Esophagus muscularis mucosa (tissue), 4 donors: ENCODE results near the gene PHC2. TPM values are rescaled to one million over a fixed set of nuclear protein-coding genes. Genes with fewer than 3 reads are reported as not detected.

Source experiments
- DNase-seq: peaks from one replicate; pipeline ENCODE4 v3.0.0-alpha.2; 2017; ENCODE audit errors: extremely low spot score
- H3K27ac ChIP-seq, 4 donors: fragments of 200-600 bp; sonication (generic); replicated peaks in 1 of 4; 1 replicate in 3 of 4; 2 replicates in 1 of 4; pipeline ENCODE4 v1.5.1; 2016 to 2019; ENCODE audit warnings: mild to moderate bottlenecking in 1 of 4
- H3K27me3 ChIP-seq, 4 donors: fragments of 200-600 bp; sonication (generic); one replicate each; pipeline versions ENCODE4 v1.5.1 to v1.6.0; 2016 to 2019
- H3K36me3 ChIP-seq, 4 donors: fragments of 200-600 bp; sonication (generic); one replicate each; pipeline ENCODE4 v1.5.1; 2016 to 2019
- H3K4me1 ChIP-seq, 4 donors: fragments of 200-600 bp; sonication (generic); one replicate each; pipeline ENCODE4 v1.5.1; 2016 to 2019
- H3K4me3 ChIP-seq, 4 donors: fragments of 200-600 bp; sonication (generic); 1 replicate in 2 of 4; 2 replicates in 2 of 4; pipeline ENCODE4 v1.5.1; 2016 to 2019; ENCODE audit warnings: mild to moderate bottlenecking in 4 of 4, moderate library complexity in 1 of 4
- H3K9me3 ChIP-seq, 4 donors: fragments of 200-600 bp; sonication (generic); 1 replicate in 3 of 4; 2 replicates in 1 of 4; pipeline ENCODE4 v1.5.1; 2016 to 2019
- EP300 ChIP-seq: sonication (generic); formaldehyde crosslinking; IDR thresholded peaks from one replicate; pipeline ENCODE4 v1.6.1; 2017; ENCODE audit warnings: antibody characterized with exemption
- POLR2A ChIP-seq: fragments of 450-650 bp; IDR thresholded peaks from one replicate; pipeline ENCODE4 v1.6.1; 2017; ENCODE audit warnings: antibody characterized with exemption, moderate library complexity, mild to moderate bottlenecking, low read depth
- POLR2AphosphoS5 ChIP-seq, 2 donors: sonication (generic); formaldehyde crosslinking; IDR thresholded peaks; one replicate each; pipeline ENCODE4 v1.6.1; 2017; ENCODE audit warnings: antibody characterized with exemption in 2 of 2
- WGBS: methylation state at CpG from one replicate; pipeline ENCODE4 v1.1.5; 2018; 5-methylcytosine and 5-hydroxymethylcytosine counted together
- intact Hi-C: fragments of 100-400 bp; cut with DNase I; formaldehyde crosslinking; loops from one replicate; pipeline ENCODE4 v1.15.1; 2023
- total RNA-seq, 4 donors: library from RNA; depleted of rRNA; stranded (reverse); fragments of >200 nt; gene quantifications; one replicate each; pipeline versions ENCODE4 v1.1.0 to v1.2.1, GENCODE V29; 2016
- TF ChIP-seq, protein P1 (sequence below), 3 experiments: fragments of 200-600 bp in 2 of 3; fragments of 450-650 bp in 1 of 3; sonication (generic) in 2 of 3; IDR thresholded peaks; one replicate each; pipeline ENCODE4 v1.5.1; 2017 to 2019; ENCODE audit warnings: antibody characterized with exemption in 3 of 3, mild to moderate bottlenecking in 2 of 3, moderate library complexity in 1 of 3

Gene PHC2
- total RNA-seq, 4 donors from 2014 or later: 104 to 274 (median 201) TPM

DNA sequence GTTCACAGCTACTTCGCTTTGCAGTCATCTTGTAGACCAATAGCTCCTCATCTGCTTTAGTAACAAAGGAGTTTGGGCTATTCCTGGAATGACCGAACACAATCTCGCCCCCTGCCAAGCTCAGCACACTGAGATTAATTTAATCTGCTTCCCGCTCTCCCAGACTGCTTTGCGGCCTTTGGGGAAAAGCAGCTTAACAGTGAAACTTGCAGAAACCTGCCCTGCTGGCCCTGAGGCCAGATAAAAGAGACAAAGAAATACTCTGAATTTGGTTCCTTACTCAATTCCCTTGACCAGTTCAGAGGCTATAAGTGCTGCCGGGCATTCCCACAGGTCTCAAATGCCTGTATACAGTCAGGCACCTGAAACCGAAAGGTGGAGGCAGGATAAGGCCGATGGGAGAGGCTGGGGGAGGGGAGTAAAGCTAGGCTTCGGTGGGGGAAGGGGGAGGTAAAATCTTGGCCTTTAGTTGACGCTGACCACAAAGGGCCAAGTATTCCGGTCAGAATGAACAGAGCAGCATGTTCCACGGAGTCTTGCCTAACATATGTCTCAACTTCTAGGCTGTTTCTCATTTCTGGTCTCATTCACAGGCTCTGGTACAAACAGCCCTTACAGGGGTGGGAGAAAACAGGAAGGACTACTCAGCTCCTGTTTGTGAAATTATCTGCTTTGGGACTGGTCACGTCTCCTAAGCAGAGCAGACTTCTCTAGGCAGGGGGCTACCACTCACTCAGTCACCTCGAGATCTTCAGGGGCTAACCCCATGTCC is 92.3 kb downstream of the PHC2 start:
- peak overlapping the region; percentile 99 to 100 (median 100) for H3K27ac ChIP-seq
- H3K36me3 ChIP-seq: peaks cover 0 to 32% (median 6%) of the 10 kb centered on the region in 4 donors
- peak overlapping the region; percentile 23 to 51 (median 34) for H3K4me3 ChIP-seq
- WGBS: 28% methylated on average over 14 of the region's 14 CpGs
- no peak for DNase-seq
- peaks cover 98 to 100% (median 100%) of the 10 kb centered on the region in 4 donors for H3K4me1 ChIP-seq
- TF ChIP-seq POLR2A (peak; percentile 31), POLR2AphosphoS5 (IDR thresholded peaks at IDR 0.05) (peak; percentile 87 to 92), EP300 (peak; percentile 97)
- TF ChIP-seq, protein P1, sequence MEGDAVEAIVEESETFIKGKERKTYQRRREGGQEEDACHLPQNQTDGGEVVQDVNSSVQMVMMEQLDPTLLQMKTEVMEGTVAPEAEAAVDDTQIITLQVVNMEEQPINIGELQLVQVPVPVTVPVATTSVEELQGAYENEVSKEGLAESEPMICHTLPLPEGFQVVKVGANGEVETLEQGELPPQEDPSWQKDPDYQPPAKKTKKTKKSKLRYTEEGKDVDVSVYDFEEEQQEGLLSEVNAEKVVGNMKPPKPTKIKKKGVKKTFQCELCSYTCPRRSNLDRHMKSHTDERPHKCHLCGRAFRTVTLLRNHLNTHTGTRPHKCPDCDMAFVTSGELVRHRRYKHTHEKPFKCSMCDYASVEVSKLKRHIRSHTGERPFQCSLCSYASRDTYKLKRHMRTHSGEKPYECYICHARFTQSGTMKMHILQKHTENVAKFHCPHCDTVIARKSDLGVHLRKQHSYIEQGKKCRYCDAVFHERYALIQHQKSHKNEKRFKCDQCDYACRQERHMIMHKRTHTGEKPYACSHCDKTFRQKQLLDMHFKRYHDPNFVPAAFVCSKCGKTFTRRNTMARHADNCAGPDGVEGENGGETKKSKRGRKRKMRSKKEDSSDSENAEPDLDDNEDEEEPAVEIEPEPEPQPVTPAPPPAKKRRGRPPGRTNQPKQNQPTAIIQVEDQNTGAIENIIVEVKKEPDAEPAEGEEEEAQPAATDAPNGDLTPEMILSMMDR (IDR thresholded peaks at IDR 0.05): no peak
- H3K9me3 ChIP-seq: no peaks in the 10 kb centered on the region
- H3K27me3 ChIP-seq: no peaks in the 10 kb centered on the region
- intact Hi-C loops: no loop called here

DNA sequence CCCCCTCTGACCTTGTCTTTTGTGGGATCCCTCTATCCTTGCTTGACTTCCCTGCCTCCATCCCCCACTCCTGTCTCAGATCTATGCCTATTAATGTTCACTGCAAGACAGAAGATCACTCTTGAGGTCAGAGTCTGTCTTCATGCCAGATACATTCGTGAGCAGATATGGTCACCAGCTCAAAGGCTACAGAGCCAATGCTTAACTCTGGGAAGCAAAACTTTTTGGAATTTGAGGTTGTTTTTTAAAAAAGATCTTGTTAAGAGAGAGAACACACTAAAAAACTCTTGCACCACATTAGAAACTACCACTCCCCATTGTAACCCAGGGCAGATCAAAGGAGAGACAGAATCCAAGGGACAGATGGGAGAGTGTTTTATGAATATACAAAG is 92.9 kb downstream of the PHC2 start:
- Histone ChIP-seq H3K4me3 (peak overlapping the region; percentile 23 to 51 (median 34)), H3K27ac (peak overlapping the region; percentile 99 to 100 (median 100)), H3K9me3 (no peaks in the 10 kb centered on the region), H3K4me1 (peaks cover 98 to 100% (median 100%) of the 10 kb centered on the region in 4 donors), H3K27me3 (no peaks in the 10 kb centered on the region), H3K36me3 (peaks cover under 1 to 32% (median 9%) of the 10 kb centered on the region in 4 donors)
- intact Hi-C loops: no loop called here
- TF ChIP-seq EP300: no peak
- TF ChIP-seq POLR2AphosphoS5 (IDR thresholded peaks at IDR 0.05): no peak
- no peak for TF ChIP-seq POLR2A
- TF ChIP-seq, protein P1 (IDR thresholded peaks at IDR 0.05): no peak
- DNase-seq: no peak
- 16% methylated on average over 1 of the region's 1 CpG for WGBS

DNA sequence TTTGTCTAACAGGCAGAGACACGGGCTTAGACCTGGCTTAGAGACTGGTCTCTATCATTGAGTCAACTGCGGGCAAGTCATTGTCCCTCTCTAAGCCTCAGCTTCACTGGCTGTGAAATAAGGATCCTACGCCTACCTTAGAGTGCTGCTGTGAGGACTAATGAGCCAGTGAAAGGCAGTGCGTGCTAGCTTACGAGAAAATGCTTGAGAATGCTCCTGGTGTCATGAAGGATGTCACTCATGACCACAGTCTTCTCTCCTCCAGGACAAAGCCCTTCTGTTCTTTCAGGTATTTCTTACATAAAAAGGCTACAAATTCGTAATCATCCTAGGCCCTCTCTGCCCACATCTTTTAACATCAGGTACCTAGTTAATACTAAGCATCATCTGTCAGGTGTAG is 93.5 kb downstream of the PHC2 start:
- H3K4me1 ChIP-seq: peaks cover 98 to 100% (median 100%) of the 10 kb centered on the region in 4 donors
- no peak overlapping the region for H3K4me3 ChIP-seq
- 90% methylated on average over 6 of the region's 6 CpGs for WGBS

DNA sequence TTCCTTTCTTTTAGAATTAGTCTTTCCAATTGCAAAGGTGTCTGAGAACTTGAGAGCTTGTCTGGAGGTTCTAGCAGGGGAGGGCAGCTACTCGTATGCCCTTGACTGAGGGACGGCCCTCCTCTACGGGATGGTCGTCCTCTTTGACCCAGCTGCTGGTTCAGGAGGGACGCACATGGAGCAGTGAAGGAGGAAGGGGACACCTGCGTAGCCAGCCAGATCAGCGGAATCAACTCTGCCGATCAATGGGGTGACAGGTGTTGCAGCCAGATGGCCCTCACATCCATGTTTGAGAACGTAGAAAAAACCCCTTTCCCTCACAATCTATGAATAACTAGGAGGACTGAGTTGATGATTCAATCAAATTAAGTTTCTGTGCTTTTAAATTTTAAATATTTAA is 94.3 kb downstream of the PHC2 start:
- DNase-seq: no peak
- H3K27me3 ChIP-seq: no peaks in the 10 kb centered on the region
- TF ChIP-seq, protein P1 (IDR thresholded peaks at IDR 0.05): no peak
- TF ChIP-seq POLR2A (no peak), POLR2AphosphoS5 (IDR thresholded peaks at IDR 0.05) (no peak), EP300 (no peak)
- peaks cover 100% of the 10 kb centered on the region in 4 donors for H3K4me1 ChIP-seq
- intact Hi-C loops: no loop called here
- H3K4me3 ChIP-seq: no peak overlapping the region
- peak overlapping the region; percentile 33 to 100 (median 100) for H3K27ac ChIP-seq
- H3K9me3 ChIP-seq: no peaks in the 10 kb centered on the region
- H3K36me3 ChIP-seq: peaks cover 14 to 45% (median 21%) of the 10 kb centered on the region in 4 donors
- 72% methylated on average over 9 of the region's 9 CpGs for WGBS

More for the DNA sequence above, 93.5 kb downstream of the PHC2 start:
- no peak for DNase-seq
- TF ChIP-seq, protein P1 (IDR thresholded peaks at IDR 0.05): no peak
- TF ChIP-seq EP300 (no peak), POLR2AphosphoS5 (IDR thresholded peaks at IDR 0.05) (no peak), POLR2A (no peak)
- Histone ChIP-seq H3K27me3 (no peaks in the 10 kb centered on the region), H3K27ac (peak overlapping the region; percentile 99 to 100 (median 100)), H3K36me3 (peaks cover 5 to 36% (median 12%) of the 10 kb centered on the region in 4 donors), H3K9me3 (no peaks in the 10 kb centered on the region)
- intact Hi-C loops: no loop called here
